HCT116 (cell line): Measurements from ENCODE around the gene FAM114A1. TPM values are rescaled to one million over a fixed set of nuclear protein-coding genes. Genes with fewer than 3 reads are reported as not detected.

Experiments used
- ATAC-seq: fragments of 200-7000 bp; cut with Tn5 transposase; 2 replicates; pipeline ENCODE4 v1.9.1; 2020; ENCODE audit warnings: mild to moderate bottlenecking, moderate library complexity
- BruUV-seq: library from RNA; stranded (reverse); fragments of 400-500 nt; replicated peaks from 2 replicates; lab custom pipeline; 2021; lab: Mats Ljungman, UMichigan
- CTCF ChIA-PET: fragments of 300-600 bp; sonication (Branson Sonifier 250); formaldehyde crosslinking; loops from one replicate; lab custom pipeline; 2021; ENCODE audit warnings: antibody characterized with exemption; lab: Charles Lee
- POLR2A ChIA-PET: fragments of 300-600, 350-600 bp; sonication (Branson Sonifier 250); formaldehyde crosslinking; loops from one replicate; lab custom pipeline; 2021; ENCODE audit warnings: antibody characterized with exemption; lab: Charles Lee
- RAD21 ChIA-PET, 2 experiments: fragments of 300-600 bp; sonication (Branson Sonifier 250); formaldehyde crosslinking; loops; one replicate each; lab custom pipeline; 2023; ENCODE audit warnings: low total read pairs in 2 of 2; ENCODE audit not compliant: uncharacterized antibody in 2 of 2, unreplicated experiment in 2 of 2, low non-redundant PET in 1 of 2; lab: Charles Lee
- DNase-seq: peaks from one replicate; pipeline ENCODE4 v3.0.0-alpha.2; 2010; ENCODE audit warnings: low read depth, low spot score
- H2AFZ ChIP-seq: fragments of 200-600 bp; shearing (Covaris generic), sonication (generic); 2 replicates; pipeline ENCODE4 v1.6.1; 2017; ENCODE audit warnings: low read depth, mixed run types, mixed read lengths, antibody characterized with exemption, low read length; ENCODE audit not compliant: poor library complexity, severe bottlenecking
- H3K27ac ChIP-seq: 2 replicates; pipeline ENCODE4 v1.5.1; 2012; ENCODE audit warnings: low read depth, low read length
- H3K27me3 ChIP-seq: fragments of 200-600 bp; sonication (generic); 2 replicates; pipeline ENCODE4 v1.6.1; 2016; ENCODE audit warnings: mixed run types, low read length, mixed read lengths; ENCODE audit not compliant: insufficient read depth
- H3K36me3 ChIP-seq, 2 experiments: fragments of 200-500 bp in 1 of 2; fragments of 200-600 bp in 1 of 2; sonication (Bioruptor generic) in 1 of 2; sonication (generic) in 1 of 2; 2 replicates each; pipeline versions ENCODE4 v1.5.1 to v1.6.1; 2014 to 2016; ENCODE audit warnings: low read length in 2 of 2, inconsistent platforms in 1 of 2, mixed read lengths in 1 of 2, mixed run types in 1 of 2; ENCODE audit not compliant: insufficient read depth in 2 of 2, control insufficient read depth in 1 of 2
- H3K4me1 ChIP-seq, 2 experiments: fragments of 200-600 bp in 1 of 2; sonication (generic) in 1 of 2; 2 replicates each; pipeline versions ENCODE4 v1.5.1 to v1.6.1; 2012 to 2017; ENCODE audit warnings: low read length in 2 of 2, inconsistent platforms in 1 of 2, mild to moderate bottlenecking in 1 of 2, mixed read lengths in 1 of 2, mixed run types in 1 of 2, moderate library complexity in 1 of 2; ENCODE audit not compliant: insufficient read depth in 2 of 2, control insufficient read depth in 1 of 2
- H3K4me2 ChIP-seq: fragments of 200-600 bp; sonication (generic); 2 replicates; pipeline ENCODE4 v1.6.1; 2017; ENCODE audit warnings: mixed run types, low read length, mixed read lengths
- H3K4me3 ChIP-seq, 2 experiments: fragments of 200-600 bp in 1 of 2; sonication (generic) in 1 of 2; replicated peaks in 1 of 2; 2 replicates each; pipeline ENCODE4 v1.5.1; 2011 to 2016; ENCODE audit warnings: low read length in 2 of 2, control low read depth in 1 of 2, low read depth in 1 of 2, mild to moderate bottlenecking in 1 of 2, mixed read lengths in 1 of 2, mixed run types in 1 of 2
- H3K79me2 ChIP-seq: fragments of 200-600 bp; sonication (generic); 2 replicates; pipeline ENCODE4 v1.6.1; 2017; ENCODE audit warnings: mild to moderate bottlenecking, mixed run types, low read length, moderate library complexity, mixed read lengths; ENCODE audit not compliant: insufficient read depth
- H3K9ac ChIP-seq: fragments of 200-600 bp; sonication (generic); 2 replicates; pipeline ENCODE4 v1.6.1; 2016; ENCODE audit warnings: low read length, mixed read lengths
- H3K9me2 ChIP-seq: fragments of 200-600 bp; sonication (generic), shearing (Covaris generic); 2 replicates; pipeline ENCODE4 v1.6.1; 2017; ENCODE audit warnings: mixed run types, mild to moderate bottlenecking, moderate library complexity; ENCODE audit not compliant: insufficient read depth
- H3K9me3 ChIP-seq, 2 experiments: fragments of 200-500 bp in 1 of 2; fragments of 200-600 bp in 1 of 2; sonication (Bioruptor generic) in 1 of 2; sonication (generic) in 1 of 2; 2 replicates each; pipeline ENCODE4 v1.6.1; 2014 to 2017; ENCODE audit warnings: low read length in 2 of 2, mixed read lengths in 2 of 2, inconsistent platforms in 1 of 2, low read depth in 1 of 2, mild to moderate bottlenecking in 1 of 2, mixed run types in 1 of 2, moderate library complexity in 1 of 2; ENCODE audit not compliant: control insufficient read depth in 1 of 2, insufficient read depth in 1 of 2
- H4K20me1 ChIP-seq: fragments of 200-600 bp; sonication (generic), shearing (Covaris generic); 2 replicates; pipeline ENCODE4 v1.6.1; 2017; ENCODE audit warnings: mixed run types, mild to moderate bottlenecking, moderate library complexity; ENCODE audit not compliant: insufficient read depth
- ATF3 ChIP-seq: IDR thresholded peaks from 2 replicates; pipeline ENCODE4 v1.6.1; 2012
- CTCF ChIP-seq, 3 experiments: fragments of 200-600 bp in 1 of 3; sonication (generic) in 1 of 3; IDR thresholded peaks in 2 of 3; conservative IDR thresholded peaks in 1 of 3; 2 replicates each; pipeline ENCODE4 v1.5.1; 2012 to 2017; ENCODE audit warnings: low read depth in 2 of 3, low read length in 2 of 3, antibody characterized with exemption in 1 of 3, borderline replicate concordance in 1 of 3, control low read depth in 1 of 3, mild to moderate bottlenecking in 1 of 3, mixed read lengths in 1 of 3, mixed run types in 1 of 3, moderate library complexity in 1 of 3; ENCODE audit not compliant: insufficient read depth in 1 of 3
- EGR1 ChIP-seq: IDR thresholded peaks from 2 replicates; pipeline ENCODE4 v1.6.1; 2012; ENCODE audit warnings: low read depth
- ELF1 ChIP-seq: IDR thresholded peaks from 2 replicates; pipeline ENCODE4 v1.6.1; 2012; ENCODE audit warnings: low read depth, borderline replicate concordance
- EZH2 ChIP-seq: fragments of 200-600 bp; sonication (generic); IDR thresholded peaks from 2 replicates; pipeline ENCODE4 v1.6.1; 2017; ENCODE audit warnings: antibody characterized with exemption, mixed run types
- EZH2phosphoT487 ChIP-seq: fragments of 200-600 bp; IDR thresholded peaks from 2 replicates; pipeline ENCODE4 v1.6.1; 2018; ENCODE audit warnings: antibody characterized with exemption, borderline replicate concordance
- JUND ChIP-seq: IDR thresholded peaks from 2 replicates; pipeline ENCODE4 v1.6.1; 2012
- MAX ChIP-seq: IDR thresholded peaks from 2 replicates; pipeline ENCODE4 v1.6.1; 2012
- POLR2A ChIP-seq: IDR thresholded peaks from 2 replicates; pipeline ENCODE4 v1.7.0; 2011; ENCODE audit warnings: borderline replicate concordance; ENCODE audit not compliant: insufficient read depth, insufficient read length; ENCODE audit errors: extremely low read depth
- REST ChIP-seq: IDR thresholded peaks from 2 replicates; pipeline ENCODE4 v1.6.1; 2012; ENCODE audit warnings: low read depth
- SIN3A ChIP-seq: IDR thresholded peaks from 2 replicates; pipeline ENCODE4 v1.6.1; 2012; ENCODE audit warnings: low read depth
- SP1 ChIP-seq: IDR thresholded peaks from 2 replicates; pipeline ENCODE4 v1.6.1; 2012; ENCODE audit warnings: low read depth
- ZBTB33 ChIP-seq: IDR thresholded peaks from 2 replicates; pipeline ENCODE4 v1.6.1; 2011; ENCODE audit warnings: mild to moderate bottlenecking, low read length, moderate library complexity; ENCODE audit not compliant: insufficient replicate concordance; ENCODE audit errors: extremely low read depth
- ZFX ChIP-seq: fragments of 450-650 bp; IDR thresholded peaks from 2 replicates; pipeline ENCODE4 v1.6.1; 2017
- ZNF274 ChIP-seq: fragments of 200-500 bp; sonication (Bioruptor generic); IDR thresholded peaks from 2 replicates; pipeline ENCODE4 v1.6.1; 2014; ENCODE audit warnings: mild to moderate bottlenecking, low read depth, low read length, inconsistent platforms
- intact Hi-C: fragments of 100-400 bp; cut with micrococcal nuclease; formaldehyde crosslinking; loops from 2 replicates; pipeline ENCODE4 v1.10.0; 2022
- total RNA-seq: library from RNA; stranded (reverse); gene quantifications from one replicate; pipeline ENCODE4 v1.2.1, GENCODE V29; 2021; ENCODE audit not compliant: unreplicated experiment

Gene FAM114A1
- total RNA-seq, 1 experiment from 2014 or later = 35.6 TPM

- no peak for TF ChIP-seq MAX
- TF ChIP-seq CTCF (IDR thresholded peaks at IDR 0.05 in 2 of 3, conservative IDR thresholded peaks at IDR 0.05 in 1 of 3; ENCODE audit: borderline replicate concordance in 1 of 3, insufficient read depth in 1 of 3, low read depth in 2 of 3, low read length in 2 of 3) = no peak
- no peak for TF ChIP-seq ATF3
- no peak for TF ChIP-seq ZNF274
Measured at GRCh38 chr4:38944440-38944839, 76.8 kb downstream of the FAM114A1 start (continued).

GRCh38 chr4:38946919-38947318, 79.3 kb downstream of the FAM114A1 start:
- DNase-seq (no peak), ATAC-seq (no peak)
- H3K27me3 ChIP-seq = no peaks in the 10 kb centered on the region
- no peak overlapping the region for H3K4me2 ChIP-seq
- H4K20me1 ChIP-seq = no peaks in the 10 kb centered on the region
- no peaks in the 10 kb centered on the region for H3K36me3 ChIP-seq
- ChIA-PET CTCF (no interaction called here), POLR2A (no interaction called here), RAD21 (no interaction called here)
- no peak overlapping the region for H2AFZ ChIP-seq
- H3K9me2 ChIP-seq = no peaks in the 10 kb centered on the region
- H3K79me2 ChIP-seq = no peaks in the 10 kb centered on the region
- H3K4me1 ChIP-seq = 0 out of 4 replicates have a peak, but pooled peaks cover 0 to 9% of the 10 kb centered on the region in 2 experiments
- intact Hi-C loops = no loop called here
- H3K4me3 ChIP-seq = no peak overlapping the region
- H3K9ac ChIP-seq = no peak overlapping the region
- H3K9me3 ChIP-seq = no peaks in the 10 kb centered on the region
- no TSS peak for BruUV-seq
- H3K27ac ChIP-seq = no peak overlapping the region
- TF ChIP-seq ZNF274 (no peak), ZBTB33 (no peak), ATF3 (no peak), JUND (no peak), ELF1 (no peak), POLR2A (no peak), REST (no peak), EGR1 (no peak), EZH2 (no peak), ZFX (no peak), MAX (no peak), EZH2phosphoT487 (no peak), SP1 (no peak), SIN3A (no peak)
